ENCODE results near the gene USH1G.

USH1G gene

GRCh38 chr17:74928786-74929185 is 5.7 kb upstream of the USH1G start:
- DNase-seq (ENCODE audit: extremely low read depth, insufficient read length): no peak
- no peak for TF ChIP-seq CTCF (IDR thresholded peaks at IDR 0.05; ENCODE audit: insufficient read depth, low read length, poor library complexity, severe bottlenecking)
- no peaks in the 10 kb centered on the region for H3K36me3 ChIP-seq (ENCODE audit: control insufficient read depth, insufficient read depth, low read length)
- no peaks in the 10 kb centered on the region; the same call in 1 of the 2 replicates for H3K27me3 ChIP-seq (replicated peaks; ENCODE audit: control insufficient read depth, insufficient read depth, low read length)
- H3K4me3 ChIP-seq (replicated peaks; ENCODE audit: low read depth, low read length): no peak overlapping the region

GRCh38 chr17:74925242-74925641 is 2.2 kb upstream of the USH1G start:
- H3K4me3 ChIP-seq (replicated peaks; ENCODE audit: low read depth, low read length): no peak overlapping the region
- DNase-seq (ENCODE audit: extremely low read depth, insufficient read length): no peak
- H3K36me3 ChIP-seq (ENCODE audit: control insufficient read depth, insufficient read depth, low read length): no peaks in the 10 kb centered on the region
- no peak for TF ChIP-seq CTCF (IDR thresholded peaks at IDR 0.05; ENCODE audit: insufficient read depth, low read length, poor library complexity, severe bottlenecking)
- no peaks in the 10 kb centered on the region; the same call in 1 of the 2 replicates for H3K27me3 ChIP-seq (replicated peaks; ENCODE audit: control insufficient read depth, insufficient read depth, low read length)

- peak within 1 kb of the TSS; percentile 39 for H3K4me3 ChIP-seq (replicated peaks; ENCODE audit: low read depth, low read length)
- no peak for TF ChIP-seq CTCF (IDR thresholded peaks at IDR 0.05; ENCODE audit: insufficient read depth, low read length, poor library complexity, severe bottlenecking)
- H3K36me3 ChIP-seq (ENCODE audit: control insufficient read depth, insufficient read depth, low read length): no peaks in the 10 kb centered on the region
- DNase-seq (ENCODE audit: extremely low read depth, insufficient read length): no peak
- no peaks in the 10 kb centered on the region; the same call in 1 of the 2 replicates for H3K27me3 ChIP-seq (replicated peaks; ENCODE audit: control insufficient read depth, insufficient read depth, low read length)
These were observed 1.3 kb upstream of the USH1G start, which contains the start of gene OTOP2 for GRCh38 chr17:74924250-74924948. Gene OTOP2 (plus strand): TSS chr17:74924273. CDS start chr17:74924633, 360 bp downstream.

- Histone ChIP-seq H3K27me3 (replicated peaks; ENCODE audit: control insufficient read depth, insufficient read depth, low read length) (no peaks in the 10 kb centered on the region; the same call in 1 of the 2 replicates), H3K4me3 (replicated peaks; ENCODE audit: low read depth, low read length) (peak overlapping the region; percentile 39)
- peak; percentile 54 for DNase-seq (ENCODE audit: extremely low read depth, insufficient read length)
These were observed 639 bp upstream of the USH1G start for GRCh38 chr17:74923538-74924249.

GRCh38 chr17:74922172-74922571 is 883 bp downstream of the USH1G start:
- Histone ChIP-seq H3K27me3 (replicated peaks; ENCODE audit: control insufficient read depth, insufficient read depth, low read length) (no peaks in the 10 kb centered on the region; the same call in 1 of the 2 replicates), H3K4me3 (replicated peaks; ENCODE audit: low read depth, low read length) (no peak overlapping the region), H3K36me3 (ENCODE audit: control insufficient read depth, insufficient read depth, low read length) (no peaks in the 10 kb centered on the region)
- no peak for DNase-seq (ENCODE audit: extremely low read depth, insufficient read length)
- no peak for TF ChIP-seq CTCF (IDR thresholded peaks at IDR 0.05; ENCODE audit: insufficient read depth, low read length, poor library complexity, severe bottlenecking)

More at GRCh38 chr17:74923538-74924249, 639 bp upstream of the USH1G start:
- H3K36me3 ChIP-seq (ENCODE audit: control insufficient read depth, insufficient read depth, low read length): no peaks in the 10 kb centered on the region
- TF ChIP-seq CTCF (IDR thresholded peaks at IDR 0.05; ENCODE audit: insufficient read depth, low read length, poor library complexity, severe bottlenecking): peak; percentile 83
